Trophoblast cell (in vitro differentiated cells and primary cell): ENCODE data around the gene IKZF3.

Source experiments
- DNase-seq, 2 donors: peaks; one replicate each; pipeline ENCODE4 v3.0.0-alpha.2; 2016
- H2AFZ ChIP-seq: 2 replicates; pipeline ENCODE4 v1.6.1; 2013; ENCODE audit warnings: low read length, moderate library complexity, mild to moderate bottlenecking; ENCODE audit not compliant: insufficient read depth, poor library complexity
- H2AK5ac ChIP-seq: 2 replicates; pipeline ENCODE4 v1.6.1; 2013; ENCODE audit warnings: mild to moderate bottlenecking, low read length
- H2BK120ac ChIP-seq: 2 replicates; pipeline ENCODE4 v1.6.1; 2013; ENCODE audit warnings: low read length, mild to moderate bottlenecking, moderate library complexity; ENCODE audit not compliant: insufficient read depth, poor library complexity
- H2BK12ac ChIP-seq: 2 replicates; pipeline ENCODE4 v1.6.1; 2013; ENCODE audit warnings: mild to moderate bottlenecking, low read length, moderate library complexity
- H2BK5ac ChIP-seq: 2 replicates; pipeline ENCODE4 v1.6.1; 2013; ENCODE audit warnings: low read length, low read depth, moderate library complexity, mild to moderate bottlenecking; ENCODE audit not compliant: poor library complexity
- H3K14ac ChIP-seq: 2 replicates; pipeline ENCODE4 v1.6.1; 2013; ENCODE audit warnings: mild to moderate bottlenecking, low read length
- H3K18ac ChIP-seq: 2 replicates; pipeline ENCODE4 v1.6.1; 2013; ENCODE audit warnings: mild to moderate bottlenecking, low read length
- H3K23ac ChIP-seq: 2 replicates; pipeline ENCODE4 v1.6.1; 2013; ENCODE audit warnings: low read length
- H3K27ac ChIP-seq: 2 replicates; pipeline ENCODE4 v1.5.1; 2013; ENCODE audit warnings: low read depth, mild to moderate bottlenecking, inconsistent platforms, low read length, moderate library complexity
- H3K27me3 ChIP-seq: 2 replicates; pipeline ENCODE4 v1.6.1; 2013; ENCODE audit warnings: inconsistent platforms, mild to moderate bottlenecking, low read length, moderate library complexity; ENCODE audit not compliant: insufficient read depth
- H3K36me3 ChIP-seq, 2 experiments: 1 replicate in 1 of 2; 2 replicates in 1 of 2; pipeline ENCODE4 v1.6.1; 2013; ENCODE audit warnings: low read length in 2 of 2, mild to moderate bottlenecking in 2 of 2, moderate library complexity in 1 of 2; ENCODE audit not compliant: insufficient read depth in 2 of 2, control insufficient read depth in 1 of 2
- H3K4ac ChIP-seq: 2 replicates; pipeline ENCODE4 v1.6.1; 2013; ENCODE audit warnings: low read depth, mild to moderate bottlenecking, low read length, moderate library complexity
- H3K4me1 ChIP-seq, 2 experiments: 1 replicate in 1 of 2; 2 replicates in 1 of 2; pipeline ENCODE4 v1.6.1; 2013; ENCODE audit warnings: low read length in 2 of 2, mild to moderate bottlenecking in 2 of 2, moderate library complexity in 1 of 2; ENCODE audit not compliant: insufficient read depth in 2 of 2, control insufficient read depth in 1 of 2
- H3K4me2 ChIP-seq: 2 replicates; pipeline ENCODE4 v1.6.1; 2013; ENCODE audit warnings: inconsistent platforms, mild to moderate bottlenecking, low read length, moderate library complexity
- H3K4me3 ChIP-seq: 2 replicates; pipeline ENCODE4 v1.5.1; 2013; ENCODE audit warnings: mild to moderate bottlenecking, low read depth, low read length, inconsistent platforms
- H3K79me1 ChIP-seq: one replicate; pipeline ENCODE4 v1.6.1; 2013; ENCODE audit warnings: low read length
- H3K79me2 ChIP-seq: 2 replicates; pipeline ENCODE4 v1.6.1; 2013; ENCODE audit warnings: low read length, mild to moderate bottlenecking; ENCODE audit not compliant: control insufficient read depth, insufficient read depth, poor library complexity
- H3K9ac ChIP-seq: 2 replicates; pipeline ENCODE4 v1.6.1; 2013; ENCODE audit warnings: mild to moderate bottlenecking, low read length
- H3K9me3 ChIP-seq: 2 replicates; pipeline ENCODE4 v1.6.1; 2013; ENCODE audit warnings: low read depth, mild to moderate bottlenecking, control low read depth, inconsistent platforms, low read length; ENCODE audit not compliant: insufficient read depth
- H4K12ac ChIP-seq: 2 replicates; pipeline ENCODE4 v1.6.1; 2013; ENCODE audit warnings: low read depth, mild to moderate bottlenecking, low read length, moderate library complexity
- H4K8ac ChIP-seq: 2 replicates; pipeline ENCODE4 v1.6.1; 2013; ENCODE audit warnings: low read depth, mild to moderate bottlenecking, low read length, moderate library complexity
- H4K91ac ChIP-seq: one replicate; pipeline ENCODE4 v1.6.1; 2013; ENCODE audit warnings: low read depth, mild to moderate bottlenecking, low read length, moderate library complexity
- WGBS: extraction: QIAGEN DNeasy Blood & Tissue Kit; methylation state at CpG from one replicate; pipeline ENCODE4 v1.1.7; 2013; ENCODE audit warnings: missing lambda C conversion rate; ENCODE audit not compliant: insufficient read length, insufficient coverage; ENCODE audit errors: extremely low coverage; 5-methylcytosine and 5-hydroxymethylcytosine counted together

Gene IKZF3

GRCh38 chr17:39747745-39748144, 116.4 kb downstream of the IKZF3 start:
- Histone ChIP-seq H3K4me2 (no peak overlapping the region), H3K4ac (no peak overlapping the region), H3K27me3 (no peaks in the 10 kb centered on the region), H3K36me3 (peaks cover 28 to 30% of the 10 kb centered on the region in 2 experiments), H4K91ac (no peak overlapping the region), H3K4me3 (no peak overlapping the region), H3K27ac (no peak overlapping the region), H2BK12ac (no peak overlapping the region), H2AK5ac (no peak overlapping the region), H2BK120ac (no peak overlapping the region), H3K18ac (no peak overlapping the region), H3K79me2 (no peaks in the 10 kb centered on the region), H4K8ac (no peak overlapping the region), H3K14ac (no peak overlapping the region), H3K4me1 (peaks cover 3 to 7% of the 10 kb centered on the region in 2 experiments), H3K23ac (no peak overlapping the region), H3K79me1 (peaks cover 2% of the 10 kb centered on the region), H3K9me3 (no peaks in the 10 kb centered on the region), H4K12ac (no peak overlapping the region), H2AFZ (no peak overlapping the region), H3K9ac (no peak overlapping the region), H2BK5ac (no peak overlapping the region)
- no CpG with 5 or more reads among the region's 4 CpGs for WGBS
- no peak for DNase-seq

GRCh38 chr17:39746145-39746461, 118.0 kb downstream of the IKZF3 start:
- no peaks in the 10 kb centered on the region for H3K79me2 ChIP-seq
- no peak overlapping the region for H4K91ac ChIP-seq
- H4K12ac ChIP-seq: no peak overlapping the region
- no peak overlapping the region for H2BK12ac ChIP-seq
- DNase-seq: no peak
- H3K18ac ChIP-seq: no peak overlapping the region
- H3K23ac ChIP-seq: no peak overlapping the region
- H2AFZ ChIP-seq: no peak overlapping the region
- no peak overlapping the region for H3K4me3 ChIP-seq
- H2BK120ac ChIP-seq: no peak overlapping the region
- H3K4ac ChIP-seq: no peak overlapping the region
- H3K14ac ChIP-seq: no peak overlapping the region
- no peak overlapping the region for H2BK5ac ChIP-seq
- no peak overlapping the region for H2AK5ac ChIP-seq
- no CpG with 5 or more reads among the region's 7 CpGs for WGBS
- H3K9ac ChIP-seq: no peak overlapping the region
- H3K4me2 ChIP-seq: no peak overlapping the region
- H3K36me3 ChIP-seq: peaks cover 32 to 34% of the 10 kb centered on the region in 2 experiments
- H4K8ac ChIP-seq: no peak overlapping the region
- peaks cover 2% of the 10 kb centered on the region for H3K79me1 ChIP-seq
- no peaks in the 10 kb centered on the region for H3K9me3 ChIP-seq
- no peaks in the 10 kb centered on the region for H3K27me3 ChIP-seq
- H3K27ac ChIP-seq: no peak overlapping the region
- H3K4me1 ChIP-seq: peaks cover 3 to 7% of the 10 kb centered on the region in 2 experiments

GRCh38 chr17:39745335-39746144, 118.6 kb downstream of the IKZF3 start:
- Histone ChIP-seq H3K27me3 (no peaks in the 10 kb centered on the region), H3K4me3 (no peak overlapping the region), H3K27ac (no peak overlapping the region), H3K4me1 (peaks cover 3 to 7% of the 10 kb centered on the region in 2 experiments), H3K79me2 (no peaks in the 10 kb centered on the region), H3K79me1 (peaks cover 2% of the 10 kb centered on the region), H2BK12ac (no peak overlapping the region), H3K4ac (no peak overlapping the region), H2AK5ac (no peak overlapping the region), H3K23ac (no peak overlapping the region), H3K36me3 (peaks cover 32 to 34% of the 10 kb centered on the region in 2 experiments), H2AFZ (no peak overlapping the region), H2BK120ac (no peak overlapping the region), H4K91ac (no peak overlapping the region), H2BK5ac (no peak overlapping the region), H3K18ac (no peak overlapping the region), H4K12ac (no peak overlapping the region), H4K8ac (no peak overlapping the region), H3K14ac (no peak overlapping the region), H3K4me2 (no peak overlapping the region), H3K9ac (no peak overlapping the region), H3K9me3 (no peaks in the 10 kb centered on the region)
- no CpG with 5 or more reads among the region's 23 CpGs for WGBS
- no peak for DNase-seq

GRCh38 chr17:39744836-39745215, 119.3 kb downstream of the IKZF3 start:
- Histone ChIP-seq H3K79me2 (peaks cover 6% of the 10 kb centered on the region), H3K9ac (no peak overlapping the region), H2BK5ac (no peak overlapping the region), H3K27ac (no peak overlapping the region), H3K14ac (no peak overlapping the region), H3K23ac (no peak overlapping the region), H3K18ac (no peak overlapping the region), H2BK12ac (no peak overlapping the region), H2AFZ (no peak overlapping the region), H3K4me2 (no peak overlapping the region), H4K8ac (no peak overlapping the region), H3K27me3 (no peaks in the 10 kb centered on the region), H3K9me3 (no peaks in the 10 kb centered on the region), H3K4me3 (no peak overlapping the region), H3K4ac (no peak overlapping the region), H3K79me1 (peaks cover 9% of the 10 kb centered on the region), H4K91ac (no peak overlapping the region), H3K36me3 (peaks cover 32 to 34% of the 10 kb centered on the region in 2 experiments), H4K12ac (no peak overlapping the region), H2AK5ac (no peak overlapping the region), H3K4me1 (peaks cover 7% of the 10 kb centered on the region in 2 experiments), H2BK120ac (no peak overlapping the region)
- no peak for DNase-seq
- no CpG with 5 or more reads among the region's 8 CpGs for WGBS
